ENCODE data around the gene SEC14L3. TPM values are rescaled to one million over a fixed set of nuclear protein-coding genes. Genes with fewer than 3 reads are reported as not detected.

The SEC14L3 gene
- total and polyA plus RNA-seq, 9 donors: not detected

GRCh38 chr22:30411780-30412179 is 60.0 kb downstream of the SEC14L3 start:
- H3K4me3 ChIP-seq: no peak overlapping the region
- no peak overlapping the region for H3K27ac ChIP-seq
- no peaks in the 10 kb centered on the region for H3K36me3 ChIP-seq
- DNase-seq: no peak
- WGBS, 3 donors: 84 to 89% (median 86%) methylated on average over 3 of the region's 3 CpGs
- intact Hi-C loops (cut with DNase I): no loop called here
- H3K4me1 ChIP-seq (ENCODE audit: insufficient read depth): no peaks in the 10 kb centered on the region
- H3K27me3 ChIP-seq: no peaks in the 10 kb centered on the region
- TF ChIP-seq POLR2A (IDR thresholded peaks at IDR 0.05): no peak
- no peak for TF ChIP-seq EP300 (IDR thresholded peaks at IDR 0.05)
- TF ChIP-seq CTCF (IDR thresholded peaks at IDR 0.05): no peak
- H3K9me3 ChIP-seq: no peaks in the 10 kb centered on the region

Small RNAs within 50 kb of the gene (small RNA-seq; reads per million reads assigned to genes)
- not detected for gene AC004832.3
- not detected for gene RNU6-564P

Other genes starting within 250 kb of the SEC14L3 start
- 1 to 10 TPM in 5 of 7 donors, under 1 TPM in 2; 0.35 to 8.3 (median 1.9) TPM for gene LIF, start 225.3 kb downstream of the SEC14L3 start, total RNA-seq
- gene LIF, start 225.3 kb downstream of the SEC14L3 start, polyA plus RNA-seq: 1 to 10 TPM; 1.1 to 3.1 TPM
- gene OSM, start 205.2 kb downstream of the SEC14L3 start, total RNA-seq: 1 to 10 TPM in 4 of 7 donors, under 1 TPM in 2, not detected in 1; 0.73 to 4.5 (median 1.2) TPM
- gene OSM, start 205.2 kb downstream of the SEC14L3 start, polyA plus RNA-seq: under 1 TPM in 1 of 2 donors, not detected in 1; 0.46 TPM
- 10 to 100 TPM; 11.0 to 31.2 (median 20.6) TPM for gene CASTOR1, start 182.5 kb downstream of the SEC14L3 start, total RNA-seq
- 10 to 100 TPM in 1 of 2 donors, 1 to 10 TPM in 1; 3.1 to 22.0 TPM for gene CASTOR1, start 182.5 kb downstream of the SEC14L3 start, polyA plus RNA-seq
- 10 to 100 TPM; 19.6 to 39.3 (median 30.7) TPM for gene TBC1D10A, start 145.1 kb downstream of the SEC14L3 start, total RNA-seq
- gene TBC1D10A, start 145.1 kb downstream of the SEC14L3 start, polyA plus RNA-seq: 10 to 100 TPM in 1 of 2 donors, 1 to 10 TPM in 1; 6.1 to 28.1 TPM
- 100 to 1,000 TPM in 5 of 7 donors, 10 to 100 TPM in 2; 36.4 to 211 (median 176) TPM for gene SF3A1, start 115.1 kb downstream of the SEC14L3 start, total RNA-seq
- gene SF3A1, start 115.1 kb downstream of the SEC14L3 start, polyA plus RNA-seq: 10 to 100 TPM; 42.3 to 80.8 TPM
- 10 to 100 TPM in 1 of 7 donors, 1 to 10 TPM in 6; 2.0 to 28.0 (median 2.7) TPM for gene CCDC157, start 115.0 kb downstream of the SEC14L3 start, total RNA-seq
- 1 to 10 TPM in 1 of 2 donors, under 1 TPM in 1; 0.60 to 1.8 TPM for gene CCDC157, start 115.0 kb downstream of the SEC14L3 start, polyA plus RNA-seq
- 10 to 100 TPM in 5 of 7 donors, 1 to 10 TPM in 2; 6.1 to 26.1 (median 15.4) TPM for gene RNF215, start 84.6 kb downstream of the SEC14L3 start, total RNA-seq
- gene RNF215, start 84.6 kb downstream of the SEC14L3 start, polyA plus RNA-seq: 10 to 100 TPM in 1 of 2 donors, 1 to 10 TPM in 1; 2.9 to 13.6 TPM
- gene SEC14L2, start 75.0 kb downstream of the SEC14L3 start, total RNA-seq: 10 to 100 TPM in 3 of 7 donors, 1 to 10 TPM in 4; 3.0 to 14.3 (median 9.0) TPM
- gene SEC14L2, start 75.0 kb downstream of the SEC14L3 start, polyA plus RNA-seq: 1 to 10 TPM; 2.5 to 8.2 TPM
- 10 to 100 TPM in 1 of 7 donors, 1 to 10 TPM in 6; 1.7 to 10.9 (median 7.1) TPM for gene MTFP1, start 46.2 kb downstream of the SEC14L3 start, total RNA-seq
- 1 to 10 TPM; 3.8 to 4.0 TPM for gene MTFP1, start 46.2 kb downstream of the SEC14L3 start, polyA plus RNA-seq
- under 1 TPM in 5 of 7 donors, not detected in 2; 0.12 to 0.32 (median 0.23) TPM for gene SEC14L4, start 33.7 kb upstream of the SEC14L3 start, total RNA-seq
- under 1 TPM; 0.15 to 0.19 TPM for gene SEC14L4, start 33.7 kb upstream of the SEC14L3 start, polyA plus RNA-seq
- 1 to 10 TPM in 5 of 7 donors, under 1 TPM in 2; 0.92 to 2.8 (median 2.0) TPM for gene SEC14L6, start 74.7 kb upstream of the SEC14L3 start, total RNA-seq
- gene SEC14L6, start 74.7 kb upstream of the SEC14L3 start, polyA plus RNA-seq: 1 to 10 TPM; 1.0 to 1.7 TPM
- gene GAL3ST1, start 102.6 kb upstream of the SEC14L3 start, total RNA-seq: 1 to 10 TPM; 1.1 to 4.1 (median 1.9) TPM
- 1 to 10 TPM in 1 of 2 donors, not detected in 1; 1.9 TPM for gene GAL3ST1, start 102.6 kb upstream of the SEC14L3 start, polyA plus RNA-seq
- 10 to 100 TPM; 29.0 to 82.3 (median 63.7) TPM for gene PES1, start 119.9 kb upstream of the SEC14L3 start, total RNA-seq
- gene PES1, start 119.9 kb upstream of the SEC14L3 start, polyA plus RNA-seq: 10 to 100 TPM; 50.1 to 62.5 TPM
- 10 to 100 TPM in 4 of 7 donors, 1 to 10 TPM in 3; 5.1 to 33.9 (median 15.6) TPM for gene TCN2, start 135.2 kb upstream of the SEC14L3 start, total RNA-seq
- gene TCN2, start 135.2 kb upstream of the SEC14L3 start, polyA plus RNA-seq: 10 to 100 TPM; 13.4 to 27.9 TPM
- 1 to 10 TPM; 3.1 to 6.7 (median 3.7) TPM for gene SLC35E4, start 163.8 kb upstream of the SEC14L3 start, total RNA-seq
- gene SLC35E4, start 163.8 kb upstream of the SEC14L3 start, polyA plus RNA-seq: 1 to 10 TPM in 1 of 2 donors, under 1 TPM in 1; 0.90 to 3.0 TPM
- gene DUSP18, start 195.9 kb upstream of the SEC14L3 start, total RNA-seq: 10 to 100 TPM in 1 of 7 donors, 1 to 10 TPM in 6; 3.3 to 18.5 (median 5.7) TPM
- gene DUSP18, start 195.9 kb upstream of the SEC14L3 start, polyA plus RNA-seq: 1 to 10 TPM; 3.7 to 5.9 TPM
- 1 to 10 TPM; 1.4 to 5.1 (median 1.4) TPM for gene OSBP2, start 222.9 kb upstream of the SEC14L3 start, total RNA-seq
- 1 to 10 TPM; 1.3 to 3.3 TPM for gene OSBP2, start 222.9 kb upstream of the SEC14L3 start, polyA plus RNA-seq

Measured in ovary (tissue), 9 donors.